PC-9 (cell line): ENCODE measurements around the gene CHML. TPM values are rescaled to one million over a fixed set of nuclear protein-coding genes. Genes with fewer than 3 reads are reported as not detected.

Experiments used
- BruUV-seq: library from RNA; stranded (reverse); fragments of 400-500 nt; replicated peaks from 2 replicates; lab custom pipeline; 2021; lab: Mats Ljungman, UMichigan
- CTCF ChIA-PET: fragments of 300-600 bp; sonication (Branson Sonifier 250); formaldehyde crosslinking; loops from one replicate; lab custom pipeline; 2022; ENCODE audit warnings: antibody characterized with exemption; lab: Charles Lee
- POLR2A ChIA-PET: fragments of 300-600 bp; sonication (Branson Sonifier 250); formaldehyde crosslinking; loops from one replicate; lab custom pipeline; 2022; ENCODE audit warnings: antibody characterized with exemption; ENCODE audit not compliant: unreplicated experiment; lab: Charles Lee
- DNase-seq, 2 experiments: peaks; one replicate each; pipeline versions ENCODE4 v3.0.0 to v3.0.0-alpha.2; 2015 to 2022; ENCODE audit warnings: mixed read lengths in 1 of 2
- H2AFZ ChIP-seq: fragments of 200-600 bp; sonication (generic); 2 replicates; pipeline ENCODE4 v1.8.1; 2017; ENCODE audit warnings: antibody characterized with exemption
- H3F3A ChIP-seq: fragments of 200-600 bp; sonication (generic); 2 replicates; pipeline ENCODE4 v1.8.1; 2017; ENCODE audit warnings: antibody characterized with exemption, mild to moderate bottlenecking, low read depth; ENCODE audit not compliant: insufficient read depth
- H3K27ac ChIP-seq: fragments of 200-600 bp; sonication (generic); 2 replicates; pipeline ENCODE4 v1.6.1; 2016; ENCODE audit warnings: mixed run types
- H3K27me3 ChIP-seq: fragments of 200-600 bp; sonication (generic); 2 replicates; pipeline ENCODE4 v1.6.1; 2016; ENCODE audit warnings: low read depth, mixed run types; ENCODE audit not compliant: insufficient read depth
- H3K36me3 ChIP-seq: fragments of 200-600 bp; sonication (generic); 2 replicates; pipeline ENCODE4 v1.6.1; 2016; ENCODE audit warnings: low read depth, mixed run types
- H3K4me1 ChIP-seq: fragments of 200-600 bp; sonication (generic); replicated peaks from 2 replicates; pipeline ENCODE4 v1.6.1; 2016; ENCODE audit warnings: mixed run types; ENCODE audit not compliant: insufficient read depth
- H3K4me2 ChIP-seq: fragments of 200-600 bp; sonication (generic); 2 replicates; pipeline ENCODE4 v1.6.1; 2017; ENCODE audit warnings: mixed run types
- H3K4me3 ChIP-seq: fragments of 200-600 bp; sonication (generic); 2 replicates; pipeline ENCODE4 v1.6.1; 2016; ENCODE audit warnings: mixed run types
- H3K79me2 ChIP-seq: fragments of 200-600 bp; sonication (generic); 2 replicates; pipeline ENCODE4 v1.6.1; 2017; ENCODE audit warnings: low read depth, mixed run types
- H3K9me2 ChIP-seq: fragments of 200-600 bp; sonication (generic); 2 replicates; pipeline ENCODE4 v1.8.1; 2017; ENCODE audit warnings: mild to moderate bottlenecking; ENCODE audit not compliant: insufficient read depth
- H3K9me3 ChIP-seq: fragments of 200-600 bp; sonication (generic); 2 replicates; pipeline ENCODE4 v1.8.1; 2016; ENCODE audit warnings: low read depth; ENCODE audit not compliant: insufficient read depth
- H4K20me1 ChIP-seq: fragments of 200-600 bp; sonication (generic); 2 replicates; pipeline ENCODE4 v1.8.1; 2017; ENCODE audit not compliant: insufficient read depth
- EZH2 ChIP-seq: fragments of 200-600 bp; sonication (generic); IDR thresholded peaks from 2 replicates; pipeline ENCODE4 v1.8.0; 2017; ENCODE audit warnings: antibody characterized with exemption, low read depth
- intact Hi-C: fragments of 100-400 bp; cut with micrococcal nuclease; formaldehyde crosslinking; loops from one replicate; pipeline ENCODE4 v1.10.0; 2022; ENCODE audit not compliant: unreplicated experiment
- total RNA-seq: library from RNA; stranded (reverse); gene quantifications from 2 replicates; pipeline ENCODE4 v1.2.3, GENCODE V29; 2021
- TF ChIP-seq, protein P1 (sequence below): fragments of 200-600 bp; sonication (generic); conservative IDR thresholded peaks from 2 replicates; pipeline ENCODE4 v1.6.1; 2017; ENCODE audit warnings: mixed run types, antibody characterized with exemption, mild to moderate bottlenecking, moderate library complexity

The CHML gene
- total RNA-seq, 1 experiment from 2014 or later, result 47.8 TPM

- Histone ChIP-seq H4K20me1 (no peaks in the 10 kb centered on the region), H3K36me3 (no peaks in the 10 kb centered on the region; the same call in 1 of the 2 replicates), H3K9me3 (no peaks in the 10 kb centered on the region), H3K27me3 (no peaks in the 10 kb centered on the region), H3K4me1 (peaks cover 48% of the 10 kb centered on the region), H3K4me2 (no peak overlapping the region), H3K79me2 (no peaks in the 10 kb centered on the region), H3K27ac (no peak overlapping the region; the same call in 1 of the 2 replicates), H2AFZ (no peak overlapping the region), H3K9me2 (no peaks in the 10 kb centered on the region), H3F3A (no peaks in the 10 kb centered on the region), H3K4me3 (no peak overlapping the region)
- ChIA-PET CTCF (no interaction called here), POLR2A (interaction anchor here (0.5 kb wide), 1 partner anchor 70 kb away, joined by 3 read pairs; no protein-coding TSS in a partner anchor)
- no peak for TF ChIP-seq EZH2
- TF ChIP-seq, protein P1, sequence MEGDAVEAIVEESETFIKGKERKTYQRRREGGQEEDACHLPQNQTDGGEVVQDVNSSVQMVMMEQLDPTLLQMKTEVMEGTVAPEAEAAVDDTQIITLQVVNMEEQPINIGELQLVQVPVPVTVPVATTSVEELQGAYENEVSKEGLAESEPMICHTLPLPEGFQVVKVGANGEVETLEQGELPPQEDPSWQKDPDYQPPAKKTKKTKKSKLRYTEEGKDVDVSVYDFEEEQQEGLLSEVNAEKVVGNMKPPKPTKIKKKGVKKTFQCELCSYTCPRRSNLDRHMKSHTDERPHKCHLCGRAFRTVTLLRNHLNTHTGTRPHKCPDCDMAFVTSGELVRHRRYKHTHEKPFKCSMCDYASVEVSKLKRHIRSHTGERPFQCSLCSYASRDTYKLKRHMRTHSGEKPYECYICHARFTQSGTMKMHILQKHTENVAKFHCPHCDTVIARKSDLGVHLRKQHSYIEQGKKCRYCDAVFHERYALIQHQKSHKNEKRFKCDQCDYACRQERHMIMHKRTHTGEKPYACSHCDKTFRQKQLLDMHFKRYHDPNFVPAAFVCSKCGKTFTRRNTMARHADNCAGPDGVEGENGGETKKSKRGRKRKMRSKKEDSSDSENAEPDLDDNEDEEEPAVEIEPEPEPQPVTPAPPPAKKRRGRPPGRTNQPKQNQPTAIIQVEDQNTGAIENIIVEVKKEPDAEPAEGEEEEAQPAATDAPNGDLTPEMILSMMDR, result no peak
- intact Hi-C loops, result loop anchor here (5.0 kb wide), 3 partner anchors 97 to 383 kb away; partner anchors contain the start of genes FH and MAP1LC3C
- no peak for DNase-seq
- no TSS peak for BruUV-seq
These were observed 25.6 kb downstream of the CHML start for GRCh38 chr1:241614572-241614971.

- H3K4me1 ChIP-seq, result peaks cover 48% of the 10 kb centered on the region
- intact Hi-C loops, result loop anchor here (5.0 kb wide), 3 partner anchors 97 to 383 kb away; partner anchors contain the start of genes FH and MAP1LC3C
- BruUV-seq, result no TSS peak
- H3K27me3 ChIP-seq, result no peaks in the 10 kb centered on the region
- H3F3A ChIP-seq, result no peaks in the 10 kb centered on the region
- H4K20me1 ChIP-seq, result no peaks in the 10 kb centered on the region
- no peaks in the 10 kb centered on the region for H3K9me2 ChIP-seq
- ChIA-PET CTCF (no interaction called here), POLR2A (no interaction called here)
- H3K27ac ChIP-seq, result no peak overlapping the region
- TF ChIP-seq, protein P1, result no peak
- TF ChIP-seq EZH2, result no peak
- H3K79me2 ChIP-seq, result no peaks in the 10 kb centered on the region
- H3K36me3 ChIP-seq, result no peaks in the 10 kb centered on the region; the same call in 1 of the 2 replicates
- no peaks in the 10 kb centered on the region for H3K9me3 ChIP-seq
- no peak for DNase-seq
- no peak overlapping the region for H3K4me3 ChIP-seq
- no peak overlapping the region for H3K4me2 ChIP-seq
- H2AFZ ChIP-seq, result no peak overlapping the region
These were observed 26.0 kb downstream of the CHML start for GRCh38 chr1:241614144-241614543.

DNA sequence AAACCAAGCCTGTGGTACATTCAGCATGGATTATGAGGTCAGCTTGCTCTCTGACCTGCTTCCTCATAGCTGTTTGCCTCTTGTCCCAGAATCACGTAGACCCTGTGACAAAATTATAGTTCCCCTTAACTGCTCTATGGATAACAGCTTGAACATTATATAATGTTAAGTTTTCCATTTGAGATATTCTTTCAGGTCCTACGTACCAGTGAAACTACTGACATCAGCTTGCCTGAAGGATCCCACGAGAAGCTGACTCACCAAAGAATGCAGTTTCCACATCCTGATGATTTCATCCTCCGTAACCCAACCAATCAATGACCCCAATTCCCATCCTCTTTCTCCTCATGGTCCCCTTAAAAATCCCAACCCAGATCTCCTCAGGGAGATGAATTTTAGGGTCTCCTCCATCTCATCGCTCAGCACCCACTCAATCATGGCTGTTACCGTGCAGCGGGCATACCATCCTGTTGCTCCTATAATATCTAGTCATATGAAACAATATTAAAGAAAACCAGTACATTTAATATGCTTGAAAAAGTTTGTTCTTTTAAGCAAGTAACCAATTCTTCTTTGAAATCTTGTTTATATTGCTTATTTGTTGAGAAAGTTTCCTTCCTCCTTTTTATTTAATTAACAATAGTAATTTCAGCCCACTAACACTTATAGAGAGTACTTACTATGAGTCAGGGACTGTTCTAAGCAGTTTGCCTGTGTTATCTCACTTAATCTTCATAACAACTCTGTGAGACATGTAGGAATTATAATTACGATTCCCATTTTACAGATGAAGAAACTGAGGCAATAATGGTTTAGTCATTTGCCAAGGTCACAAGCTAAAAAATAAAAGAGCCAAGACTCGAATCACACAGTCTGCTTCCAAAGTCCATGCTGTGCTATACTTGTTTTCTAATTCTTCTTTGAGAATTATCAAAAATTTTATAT lies 27.4 kb downstream of the CHML start:
- TF ChIP-seq, protein P1, result no peak
- TF ChIP-seq EZH2, result no peak
- H3K36me3 ChIP-seq, result no peaks in the 10 kb centered on the region
- no peak overlapping the region for H3K4me3 ChIP-seq
- POLR2A ChIA-PET, result interaction anchor here (0.6 to 0.7 kb wide), 2 partner anchors 204 to 248 kb away, joined by 3 to 8 read pairs; no protein-coding TSS in a partner anchor
- H3K4me2 ChIP-seq, result peak overlapping the region; percentile 46
- no peaks in the 10 kb centered on the region for H3K79me2 ChIP-seq
- CTCF ChIA-PET, result interaction anchor here (0.7 to 2.0 kb wide), 2 partner anchors 14 to 283 kb away, joined by 3 to 8 read pairs; no protein-coding TSS in a partner anchor
- H3K9me3 ChIP-seq, result no peaks in the 10 kb centered on the region
- H3K4me1 ChIP-seq, result peaks cover 53% of the 10 kb centered on the region
- DNase-seq, result peak in 1 of 2 experiments; percentile 79
- no peaks in the 10 kb centered on the region for H3K27me3 ChIP-seq
- H2AFZ ChIP-seq, result 0 out of 2 replicates have a peak overlapping the region, but pooled peaks have one; percentile 47
- peak overlapping the region; percentile 77 for H3K27ac ChIP-seq
- no TSS peak for BruUV-seq
- no peaks in the 10 kb centered on the region for H3F3A ChIP-seq
- H4K20me1 ChIP-seq, result no peaks in the 10 kb centered on the region
- intact Hi-C loops, result loop anchor here (5.0 kb wide), 3 partner anchors 96 to 384 kb away; partner anchors contain the start of genes FH and MAP1LC3C
- no peaks in the 10 kb centered on the region for H3K9me2 ChIP-seq
